HG02885 (cell line): Measurements from ENCODE around the gene PPP6C.
"Not testable (repeated sequence)": the region's sequence is repeated elsewhere in the genome, so short reads cannot be mapped to it uniquely, and the experiment has no call there.

Source experiments
- ATAC-seq: cut with Tn5 transposase; IDR thresholded peaks from one replicate; pipeline ENCODE4 v1.9.1; 2021; ENCODE audit warnings: mild to moderate bottlenecking; ENCODE audit not compliant: unreplicated experiment, poor library complexity

PPP6C gene

DNA sequence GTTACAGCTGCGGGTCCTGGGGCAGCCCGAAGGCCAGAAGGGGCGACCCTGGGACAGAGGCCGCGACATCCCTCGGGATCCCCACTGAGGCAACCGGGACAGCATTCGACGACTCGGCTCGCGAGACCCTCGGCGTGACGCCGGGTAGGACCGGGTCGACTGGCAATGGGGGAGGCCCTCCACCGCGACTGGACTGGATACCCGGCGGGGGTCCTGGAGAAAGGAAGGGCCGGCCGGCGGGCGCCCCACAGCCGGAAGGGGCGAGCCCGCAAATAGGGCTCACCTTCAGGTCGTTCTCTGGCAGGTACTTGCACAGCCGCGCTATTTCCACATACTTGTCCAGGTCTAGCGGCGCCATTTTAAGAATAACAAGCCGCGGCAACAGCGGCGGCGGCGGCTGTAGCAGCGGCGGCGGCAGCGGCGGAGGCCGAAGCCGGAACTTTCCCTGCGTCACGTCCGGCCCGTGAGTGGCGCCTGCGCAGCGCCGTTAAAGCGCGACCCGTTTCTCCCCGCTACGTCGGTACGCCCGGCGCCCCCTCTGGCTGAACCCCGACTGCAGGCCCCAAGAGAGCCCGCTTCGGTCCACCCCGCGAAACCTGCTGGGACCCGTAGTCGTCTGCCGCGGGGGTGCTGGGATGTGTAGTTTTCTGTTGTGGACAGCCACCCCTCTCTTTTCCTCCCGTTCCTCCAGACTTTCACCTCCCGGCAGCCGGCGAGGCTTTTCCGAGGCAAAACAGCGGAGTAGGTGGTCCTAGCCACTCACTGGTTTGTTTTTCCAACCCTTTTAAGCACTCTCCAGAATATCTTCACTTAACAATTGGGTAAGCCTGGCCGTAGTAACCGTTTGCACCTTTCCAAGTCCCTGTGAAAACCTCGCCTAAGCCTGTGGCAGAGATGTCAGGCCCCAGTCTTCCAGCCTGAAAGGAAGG is at the start of gene PPP6C:
TSS of gene PPP6C (minus strand) at position 443 of the 929 bp plus-strand sequence. CDS start at position 358, 85 bp downstream.
- peak; percentile 97 for ATAC-seq

DNA sequence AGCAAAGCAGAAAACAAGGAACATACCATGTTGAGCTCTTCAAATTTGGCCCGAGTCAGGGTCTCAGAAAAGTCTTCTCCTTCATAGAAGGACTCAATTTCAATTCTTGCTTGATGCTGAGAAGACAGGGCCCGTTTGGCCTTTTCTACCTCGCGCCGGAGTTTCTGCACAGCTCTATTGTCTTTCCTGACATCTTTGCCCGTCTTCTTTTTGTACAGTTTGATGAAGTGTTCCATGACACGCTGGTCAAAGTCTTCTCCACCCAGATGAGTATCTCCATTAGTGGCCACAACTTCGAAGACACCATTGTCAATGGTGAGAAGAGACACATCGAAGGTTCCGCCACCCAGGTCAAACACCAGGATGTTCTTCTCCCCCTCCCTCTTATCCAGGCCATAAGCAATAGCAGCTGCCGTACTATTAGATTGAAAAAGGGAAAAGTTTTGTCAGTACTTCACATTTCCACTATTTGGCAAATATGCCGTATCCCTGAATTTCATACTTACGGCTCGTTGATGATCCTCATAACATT is 49.4 kb upstream of the PPP6C start:
- no peak for ATAC-seq

DNA sequence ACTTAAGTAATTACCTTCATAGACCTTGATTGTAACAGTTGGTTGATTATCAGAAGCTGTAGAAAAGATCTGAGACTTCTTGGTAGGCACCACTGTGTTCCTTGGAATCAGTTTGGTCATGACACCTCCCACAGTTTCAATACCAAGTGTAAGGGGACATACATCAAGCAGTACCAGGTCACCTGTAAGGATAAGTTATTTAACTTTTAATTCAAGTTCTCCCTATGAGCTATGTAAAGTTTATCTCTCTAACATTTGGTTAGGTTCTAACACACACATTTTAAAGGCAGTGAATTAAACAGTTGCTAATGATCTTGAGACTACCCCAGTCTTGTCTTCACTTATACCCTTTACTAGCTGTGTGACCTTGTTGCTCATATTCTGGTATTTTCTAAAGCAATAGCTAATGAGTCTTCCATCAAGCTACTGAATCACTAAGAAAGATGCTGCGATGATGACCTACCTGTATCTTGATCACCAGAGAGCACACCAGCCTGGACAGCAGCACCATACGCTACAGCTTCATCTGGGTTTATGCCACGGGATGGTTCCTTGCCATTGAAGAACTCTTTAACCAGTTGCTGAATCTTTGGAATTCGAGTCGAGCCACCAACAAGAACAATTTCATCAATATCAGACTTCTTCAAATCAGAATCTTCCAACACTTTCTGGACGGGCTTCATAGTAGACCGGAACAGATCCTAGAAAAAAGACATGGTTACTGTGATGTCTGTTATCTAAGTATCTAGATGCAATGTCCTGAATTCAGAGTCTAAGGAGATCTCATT is 48.7 kb upstream of the PPP6C start:
- ATAC-seq: no peak

DNA sequence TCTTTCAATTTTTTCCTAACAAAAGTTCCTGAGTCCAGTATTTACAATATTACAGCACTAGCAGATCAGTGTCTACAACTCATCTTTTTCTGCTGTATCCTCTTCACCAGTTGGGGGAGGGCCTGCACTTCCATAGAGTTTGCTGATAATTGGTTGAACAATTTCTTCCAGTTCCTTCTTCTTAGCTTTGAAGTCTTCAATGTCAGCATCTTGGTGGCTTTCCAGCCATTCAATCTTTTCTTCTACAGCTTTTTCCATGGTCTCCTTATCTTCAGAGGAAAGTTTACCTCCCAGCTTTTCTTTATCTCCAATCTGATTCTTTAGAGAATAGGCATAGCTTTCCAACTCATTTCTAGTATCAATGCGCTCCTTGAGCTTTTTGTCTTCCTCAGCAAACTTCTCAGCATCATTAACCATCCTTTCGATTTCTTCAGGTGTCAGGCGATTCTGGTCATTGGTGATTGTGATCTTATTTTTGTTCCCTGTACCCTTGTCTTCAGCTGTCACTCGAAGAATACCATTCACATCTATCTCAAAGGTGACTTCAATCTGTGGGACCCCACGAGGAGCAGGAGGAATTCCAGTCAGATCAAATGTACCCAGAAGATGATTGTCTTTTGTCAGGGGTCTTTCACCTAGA is 47.0 kb upstream of the PPP6C start:
- ATAC-seq: not testable (repeated sequence)

DNA sequence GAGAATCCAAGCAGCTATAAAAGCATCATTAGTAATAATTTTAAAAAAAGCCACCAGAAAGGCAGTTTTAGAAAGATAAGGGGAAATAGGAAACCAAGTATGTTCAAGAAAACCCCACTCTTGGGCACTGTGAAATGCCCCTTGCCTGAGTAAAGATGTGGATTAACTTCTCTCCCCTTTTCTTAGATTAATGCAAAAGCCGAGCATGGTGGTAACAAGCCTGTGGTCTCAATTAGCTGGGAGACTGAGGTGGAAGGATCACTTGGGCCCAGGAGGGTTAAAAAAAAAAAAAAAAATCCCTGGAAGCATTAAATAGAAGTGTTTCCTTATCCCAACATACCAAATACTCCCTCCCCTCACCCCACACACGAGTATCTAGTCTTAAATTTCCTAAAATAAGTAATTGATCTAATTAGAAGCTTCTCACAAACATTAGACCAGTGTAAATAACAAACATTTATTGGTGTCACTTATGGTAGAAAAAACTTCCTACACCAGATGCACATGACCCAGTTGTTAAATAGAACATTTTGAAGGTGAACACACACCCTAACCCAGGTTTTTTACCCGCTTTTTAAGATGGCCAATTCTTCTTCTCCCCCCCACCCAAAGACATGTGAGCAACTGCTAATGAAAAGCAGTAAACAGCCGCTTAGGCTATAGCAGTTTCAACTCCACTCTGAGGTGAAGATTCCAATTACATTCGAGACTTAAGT is 46.4 kb upstream of the PPP6C start:
- no peak for ATAC-seq

DNA sequence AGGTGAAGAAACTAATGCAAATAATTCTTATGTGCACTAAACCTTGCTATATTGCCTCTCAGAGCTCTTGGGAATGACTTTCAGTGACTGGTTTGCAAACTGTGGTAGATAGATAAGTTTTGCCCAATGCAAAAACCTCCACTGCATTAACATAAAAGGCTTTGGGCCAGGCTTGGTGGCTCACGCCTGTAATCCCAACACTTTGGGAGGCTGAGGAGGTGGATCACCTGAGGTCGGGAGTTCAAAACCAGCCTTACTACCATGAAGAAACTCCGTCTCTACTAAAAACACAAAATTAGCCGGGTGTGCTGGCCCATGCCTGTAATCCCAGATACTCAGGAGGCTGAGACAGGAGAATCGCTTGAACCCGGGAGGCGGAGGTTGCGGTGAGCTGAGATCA is 44.5 kb upstream of the PPP6C start:
- ATAC-seq: not testable (repeated sequence)

DNA sequence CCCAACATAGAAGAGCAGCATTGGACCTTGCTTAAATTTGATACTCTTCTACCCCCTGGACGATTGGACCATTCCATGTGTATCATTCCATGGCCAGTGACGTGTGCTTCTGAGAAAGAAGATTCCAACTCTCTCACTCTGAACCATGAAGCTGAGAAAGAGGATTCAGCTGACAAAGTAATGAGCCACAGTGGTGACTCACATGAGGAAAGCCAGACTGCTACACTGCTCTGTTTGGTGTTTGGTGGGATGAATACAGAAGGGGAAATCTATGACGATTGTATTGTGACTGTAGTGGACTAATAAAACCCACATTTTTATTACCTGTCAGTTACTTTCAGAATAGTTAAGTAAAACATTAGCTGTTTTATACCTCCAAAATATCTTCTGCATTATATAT is 44.1 kb upstream of the PPP6C start:
- no peak for ATAC-seq

DNA sequence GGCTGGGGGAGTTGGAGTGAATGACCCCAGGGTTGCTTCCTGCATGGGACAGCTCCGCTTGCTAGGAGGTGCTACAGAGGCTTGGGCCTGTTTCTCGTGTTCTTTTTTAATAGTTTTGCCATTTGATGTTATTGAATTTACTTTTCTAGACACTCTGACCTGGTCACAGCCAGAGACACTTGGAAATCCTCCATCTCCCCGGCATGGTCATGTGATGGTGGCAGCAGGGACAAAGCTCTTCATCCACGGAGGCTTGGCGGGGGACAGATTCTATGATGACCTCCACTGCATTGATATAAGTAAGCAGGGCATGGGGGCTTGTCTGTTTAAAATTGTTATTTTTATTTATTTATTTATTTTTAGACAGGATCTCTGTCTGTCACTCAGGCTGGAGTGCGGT is 38.2 kb upstream of the PPP6C start:
- no peak for ATAC-seq

DNA sequence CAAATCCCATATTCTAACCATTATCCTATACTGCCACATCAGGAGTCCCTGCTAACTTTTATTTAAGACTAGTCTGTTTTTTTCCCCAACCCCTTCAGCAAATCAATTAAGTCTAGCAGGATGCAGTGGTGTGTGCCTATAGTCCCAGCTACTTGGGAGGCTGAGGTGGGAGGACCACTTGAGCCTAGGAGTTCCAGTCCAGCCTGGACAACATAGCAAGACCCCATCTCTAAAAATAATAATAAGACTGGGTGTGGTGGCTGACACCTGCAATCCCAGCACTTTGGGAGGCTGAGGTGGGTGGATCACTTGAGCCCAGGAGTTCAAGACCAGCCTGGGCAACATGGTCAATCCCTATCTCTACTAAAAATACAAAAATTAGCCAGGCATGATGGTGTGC is 35.3 kb upstream of the PPP6C start:
- ATAC-seq: not testable (repeated sequence)

DNA sequence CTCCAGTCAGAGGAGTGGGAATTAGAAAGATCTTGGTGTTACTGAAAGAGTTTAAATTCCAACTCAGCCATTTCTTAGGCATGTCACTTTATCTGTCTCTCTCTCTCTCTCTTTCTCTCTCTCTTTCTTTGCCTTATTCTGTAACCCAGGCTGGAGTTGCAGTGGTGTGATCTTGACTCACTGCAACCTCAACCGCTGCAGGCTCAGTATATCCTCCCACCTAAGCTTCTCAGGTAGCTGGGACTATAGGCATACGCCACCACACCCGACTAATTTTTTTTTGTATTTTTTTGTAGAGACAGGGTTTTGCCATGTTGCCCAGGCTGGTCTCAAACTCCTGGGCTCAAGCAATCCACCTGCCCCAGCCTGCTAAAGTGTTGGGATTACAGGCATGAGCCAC is 29.0 kb upstream of the PPP6C start:
- no peak for ATAC-seq

DNA sequence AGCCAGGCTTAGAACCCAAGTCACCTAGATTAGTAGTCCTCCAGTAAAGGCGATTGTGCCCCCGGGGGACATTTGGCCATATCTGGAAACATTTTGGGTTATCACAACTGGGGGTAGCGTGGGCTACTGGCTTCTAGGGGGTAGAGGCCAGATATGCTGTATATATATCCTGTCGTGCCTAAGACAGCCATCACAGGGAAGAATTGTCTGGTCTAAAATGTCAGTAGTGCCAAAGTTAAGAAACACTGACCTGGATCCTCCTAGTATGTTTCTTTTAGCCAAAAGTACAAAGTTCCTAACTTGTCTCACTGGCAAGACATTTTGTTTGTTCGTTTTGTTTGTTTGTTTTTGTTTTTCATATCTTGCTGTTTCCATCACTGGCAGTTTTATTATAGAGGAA is 24.6 kb upstream of the PPP6C start:
- no peak for ATAC-seq

DNA sequence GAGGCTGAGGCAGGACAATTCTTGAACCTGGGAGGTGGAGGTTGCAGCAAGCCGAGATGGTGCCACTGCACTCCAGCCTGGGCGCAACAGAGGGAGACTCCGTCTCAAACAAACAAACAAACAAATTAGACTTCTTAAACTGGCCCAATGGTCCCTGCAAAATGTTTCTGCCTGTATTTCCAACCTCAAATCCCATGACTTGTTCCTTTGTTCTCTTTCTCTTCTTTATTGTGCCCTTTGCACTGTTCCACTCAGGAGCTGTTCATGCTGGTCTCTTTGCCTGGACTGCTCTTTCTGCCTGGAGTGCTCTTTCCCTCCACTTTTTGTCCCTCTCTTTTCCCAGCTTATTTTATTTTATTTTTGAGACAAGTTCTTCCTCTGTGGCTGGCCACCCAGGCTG is 14.9 kb upstream of the PPP6C start:
- ATAC-seq: no peak

DNA sequence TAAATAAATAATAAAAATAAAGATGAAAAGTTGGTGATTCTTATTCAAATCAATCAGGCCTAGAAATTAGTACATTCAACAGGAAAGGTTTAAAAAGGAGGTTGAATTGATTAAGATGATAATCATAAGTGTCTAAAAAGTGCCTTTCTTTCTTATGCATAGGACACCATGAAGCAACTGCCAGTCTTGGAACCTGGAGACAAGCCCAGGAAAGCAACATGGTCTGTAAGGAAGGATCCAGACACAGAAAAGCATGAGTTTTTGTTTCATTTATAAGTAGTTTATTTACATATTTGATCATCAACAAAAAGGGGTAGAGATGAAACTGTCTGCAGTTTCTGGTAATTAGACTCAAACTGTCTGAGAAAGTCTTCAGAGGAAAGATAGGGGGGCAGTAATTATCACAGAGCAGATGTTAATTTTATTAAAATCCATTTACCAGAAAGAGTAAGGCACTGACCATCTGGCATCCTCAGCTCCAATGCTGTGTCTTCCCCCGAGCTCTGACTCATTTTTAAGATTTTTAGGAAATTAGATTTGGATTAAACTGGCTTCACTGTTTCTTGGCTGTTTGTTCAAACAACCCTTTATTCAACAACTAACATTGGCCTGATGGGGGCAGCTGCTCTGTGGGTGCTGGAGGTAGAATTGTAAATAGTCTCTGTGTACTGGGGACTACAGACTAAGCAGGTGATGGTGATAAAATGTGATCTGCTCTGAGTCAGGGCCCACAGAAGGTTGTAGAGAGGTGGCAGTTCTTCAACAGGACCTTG is 13.4 kb upstream of the PPP6C start:
- no peak for ATAC-seq

DNA sequence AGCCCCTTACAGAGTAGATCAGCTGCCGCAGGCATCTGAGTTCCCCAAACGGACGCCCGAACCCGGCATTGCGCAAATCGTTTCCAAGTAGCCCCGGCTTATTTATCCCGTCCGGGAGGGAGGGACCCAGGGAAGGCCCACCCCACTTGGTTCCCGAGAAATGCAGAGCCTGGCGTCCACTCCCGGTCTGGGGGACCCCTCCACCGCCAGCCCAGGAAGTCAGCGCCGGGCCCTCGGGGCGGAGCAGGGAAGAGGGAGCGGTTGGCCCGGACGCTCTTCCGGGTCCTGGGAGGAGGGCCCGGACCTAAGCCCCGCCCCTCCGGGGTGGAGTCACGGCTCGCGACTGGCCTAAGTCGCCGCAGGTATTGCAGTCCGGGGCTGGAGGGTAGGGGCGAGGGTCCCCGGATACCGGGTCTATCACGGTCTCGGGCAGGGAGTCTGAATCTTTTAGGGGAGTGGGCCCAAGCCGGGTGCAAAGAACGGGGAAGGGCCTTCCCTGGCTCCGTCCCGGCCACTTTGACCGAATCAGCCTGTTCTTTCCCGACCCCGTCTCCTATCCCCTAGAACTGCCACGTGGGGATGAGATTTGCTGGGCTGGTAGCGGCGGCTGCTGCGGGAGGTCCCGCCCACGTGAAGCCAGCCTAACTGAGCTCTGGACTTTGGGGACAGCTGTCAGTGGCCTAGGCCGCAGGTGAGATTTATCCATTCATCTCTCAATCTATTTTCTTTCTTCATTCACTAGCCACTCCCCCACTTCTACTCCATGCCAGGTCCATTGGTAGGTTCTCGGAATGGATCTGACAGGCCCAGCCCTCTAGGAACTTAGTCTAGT is 10.8 kb upstream of the PPP6C start, which contains the start of gene RABEPK:
TSS of gene RABEPK (plus strand) at position 327 of the 832 bp plus-strand sequence. CDS start 2,472 bp downstream, outside the sequence.
- ATAC-seq: peak; percentile 99

DNA sequence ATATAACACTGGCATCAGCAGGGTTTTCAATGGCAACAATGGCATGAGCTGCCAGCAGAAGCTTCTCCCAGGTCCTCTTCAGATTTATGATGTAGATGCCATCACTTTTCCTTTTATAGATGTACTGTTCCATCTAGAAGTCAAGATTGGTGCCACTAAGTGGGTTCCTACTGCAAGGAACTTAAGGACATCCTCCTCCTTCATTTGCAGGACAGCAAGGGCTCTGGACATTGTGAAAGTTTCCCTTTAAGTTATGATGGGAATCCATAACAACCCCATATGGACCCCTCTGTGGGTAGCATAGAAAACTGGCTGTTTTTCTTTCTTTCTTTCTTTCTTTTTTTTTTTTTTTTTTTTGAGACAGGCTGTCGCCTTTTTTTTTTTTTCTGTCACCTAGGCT is 6.0 kb upstream of the PPP6C start:
- ATAC-seq: not testable (repeated sequence)

DNA sequence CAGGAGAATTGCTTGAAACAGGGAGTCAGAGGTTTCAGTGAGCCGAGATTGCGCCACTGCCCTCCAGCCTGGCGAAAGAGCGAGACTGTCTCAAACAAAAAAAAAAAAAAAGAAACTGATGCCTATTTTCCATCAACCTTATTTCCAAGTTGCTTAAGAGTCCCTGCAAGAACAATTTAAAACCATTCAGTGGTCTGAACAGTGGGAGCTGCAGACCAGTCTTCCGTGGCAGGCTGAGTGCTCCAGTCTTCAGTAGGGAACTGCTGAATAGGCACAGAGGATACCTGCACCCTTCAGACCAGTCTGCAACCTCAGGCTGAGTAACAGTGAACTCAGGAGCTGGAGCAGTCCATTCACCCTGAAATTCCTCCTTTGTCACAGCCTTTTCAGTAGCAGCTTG is 4.9 kb upstream of the PPP6C start:
- ATAC-seq: not testable (repeated sequence)

DNA sequence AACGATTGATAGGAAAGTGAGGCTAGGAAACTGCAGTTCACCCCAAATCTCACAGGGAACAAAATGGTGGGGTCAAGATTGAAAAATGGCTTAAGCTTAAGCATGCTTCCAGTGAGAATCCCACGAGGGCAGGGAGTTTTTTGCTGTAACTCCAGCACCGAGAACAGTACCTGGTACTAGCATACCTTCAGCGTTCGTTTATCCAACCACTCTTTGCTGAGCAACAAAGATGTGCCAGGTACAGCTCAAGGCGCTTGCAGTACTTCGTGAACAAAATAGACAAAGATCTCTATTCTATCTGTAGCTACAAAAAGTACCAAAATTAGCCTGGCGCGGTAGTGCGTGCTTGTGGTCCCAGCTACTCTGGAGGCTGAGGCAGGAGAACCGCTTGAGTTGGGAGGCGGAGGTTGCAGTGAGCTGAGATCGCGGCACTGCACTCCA is 778 bp upstream of the PPP6C start:
- ATAC-seq: no peak

DNA sequence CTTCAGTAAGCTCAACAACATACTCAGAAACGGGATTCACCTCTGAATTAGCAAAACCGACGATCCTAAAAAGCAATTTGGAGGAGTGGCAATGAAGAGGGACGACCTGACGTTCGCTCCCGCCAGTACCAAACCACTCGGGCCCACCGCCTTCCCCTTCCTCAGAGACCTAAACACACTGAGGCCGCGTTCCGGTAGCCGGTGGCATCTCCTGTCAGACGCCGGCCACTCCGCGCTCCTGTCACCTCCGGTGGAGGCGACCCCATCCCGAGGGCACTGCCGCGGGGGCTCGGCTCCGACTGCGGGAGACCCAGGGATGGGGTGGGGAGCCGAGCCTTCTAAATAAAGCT is 617 bp downstream of the PPP6C start:
- ATAC-seq: peak; percentile 21
